Measurements from ENCODE around the gene KIAA1755.

The KIAA1755 gene

GRCh38 chr20:38262931-38263330 lies 2.4 kb upstream of the KIAA1755 start:
- H3K4me3 ChIP-seq (ENCODE audit: insufficient read depth, low read length, poor library complexity, severe bottlenecking): no peak overlapping the region
- no peak overlapping the region for H3K27ac ChIP-seq (ENCODE audit: low read depth, low read length)
- no peaks in the 10 kb centered on the region for H3K79me2 ChIP-seq (ENCODE audit: insufficient read depth, low read length)
- H3K9ac ChIP-seq (ENCODE audit: low read length): no peak overlapping the region
- no peaks in the 10 kb centered on the region for H4K20me1 ChIP-seq (ENCODE audit: low read depth, low read length)
- H3K36me3 ChIP-seq (ENCODE audit: low read length): no peaks in the 10 kb centered on the region
- no peak overlapping the region for H3K4me2 ChIP-seq (ENCODE audit: low read depth, low read length, poor library complexity, severe bottlenecking)
- no peaks in the 10 kb centered on the region for H3F3A ChIP-seq (ENCODE audit: insufficient read depth)
- TF ChIP-seq EZH2phosphoT487 (conservative IDR thresholded peaks at IDR 0.05; ENCODE audit: low read length) (no peak), CTCF (IDR thresholded peaks at IDR 0.05; ENCODE audit: insufficient read depth, low read length, poor library complexity, severe bottlenecking) (no peak)
- no peak overlapping the region for H2AFZ ChIP-seq (ENCODE audit: low read depth, low read length, severe bottlenecking)
- no peaks in the 10 kb centered on the region for H3K9me2 ChIP-seq (replicated peaks; ENCODE audit: insufficient read depth, low read length)
- no peaks in the 10 kb centered on the region for H3K27me3 ChIP-seq (ENCODE audit: low read length)
- H3K9me3 ChIP-seq (ENCODE audit: insufficient read depth, low read length): no peaks in the 10 kb centered on the region

- no peak overlapping the region for H3K4me3 ChIP-seq (ENCODE audit: insufficient read depth, low read length, poor library complexity, severe bottlenecking)
- H3K36me3 ChIP-seq (ENCODE audit: low read length): no peaks in the 10 kb centered on the region
- H3F3A ChIP-seq (ENCODE audit: insufficient read depth): no peaks in the 10 kb centered on the region
- H3K27ac ChIP-seq (ENCODE audit: low read depth, low read length): no peak overlapping the region
- H3K27me3 ChIP-seq (ENCODE audit: low read length): no peaks in the 10 kb centered on the region
- H3K4me2 ChIP-seq (ENCODE audit: low read depth, low read length, poor library complexity, severe bottlenecking): no peak overlapping the region
- TF ChIP-seq EZH2phosphoT487 (conservative IDR thresholded peaks at IDR 0.05; ENCODE audit: low read length): no peak
- no peak for TF ChIP-seq CTCF (IDR thresholded peaks at IDR 0.05; ENCODE audit: insufficient read depth, low read length, poor library complexity, severe bottlenecking)
- no peaks in the 10 kb centered on the region for H3K9me2 ChIP-seq (replicated peaks; ENCODE audit: insufficient read depth, low read length)
- no peaks in the 10 kb centered on the region for H3K79me2 ChIP-seq (ENCODE audit: insufficient read depth, low read length)
- H4K20me1 ChIP-seq (ENCODE audit: low read depth, low read length): no peaks in the 10 kb centered on the region
- no peaks in the 10 kb centered on the region for H3K9me3 ChIP-seq (ENCODE audit: insufficient read depth, low read length)
- H2AFZ ChIP-seq (ENCODE audit: low read depth, low read length, severe bottlenecking): no peak overlapping the region
- H3K9ac ChIP-seq (ENCODE audit: low read length): no peak overlapping the region
Observed at GRCh38 chr20:38261054-38261390, 487 bp upstream of the KIAA1755 start.

- Histone ChIP-seq H3K36me3 (ENCODE audit: low read length) (no peaks in the 10 kb centered on the region), H3K79me2 (ENCODE audit: insufficient read depth, low read length) (no peaks in the 10 kb centered on the region), H3K9me3 (ENCODE audit: insufficient read depth, low read length) (no peaks in the 10 kb centered on the region), H3K4me3 (ENCODE audit: insufficient read depth, low read length, poor library complexity, severe bottlenecking) (no peak overlapping the region), H3K9me2 (replicated peaks; ENCODE audit: insufficient read depth, low read length) (no peaks in the 10 kb centered on the region), H3K27me3 (ENCODE audit: low read length) (no peaks in the 10 kb centered on the region), H4K20me1 (ENCODE audit: low read depth, low read length) (no peaks in the 10 kb centered on the region), H3K4me2 (ENCODE audit: low read depth, low read length, poor library complexity, severe bottlenecking) (no peak overlapping the region), H2AFZ (ENCODE audit: low read depth, low read length, severe bottlenecking) (no peak overlapping the region), H3K9ac (ENCODE audit: low read length) (no peak overlapping the region), H3F3A (ENCODE audit: insufficient read depth) (no peaks in the 10 kb centered on the region), H3K27ac (ENCODE audit: low read depth, low read length) (no peak overlapping the region)
- TF ChIP-seq EZH2phosphoT487 (conservative IDR thresholded peaks at IDR 0.05; ENCODE audit: low read length): no peak
- TF ChIP-seq CTCF (IDR thresholded peaks at IDR 0.05; ENCODE audit: insufficient read depth, low read length, poor library complexity, severe bottlenecking): no peak
Observed at GRCh38 chr20:38260025-38260377, 534 bp downstream of the KIAA1755 start.

All from SU-DHL-6 (cell line).